HL-60/S4 (cell line): ENCODE data around the gene MACROD1.

Experiments used
- in situ Hi-C: fragments of 300-500 bp; cut with MboI; formaldehyde crosslinking; loops from 2 replicates; pipeline ENCODE4 v1.14.3; 2022; ENCODE audit warnings: low sequenced_read_pairs

Gene MACROD1

GRCh38 chr11:64165842-64166635, at the start of gene MACROD1:
TSS of gene MACROD1 (minus strand) at chr11:64166113. CDS start at chr11:64165994, 119 bp downstream.
- in situ Hi-C loops: no loop called here

- in situ Hi-C loops: no loop called here
These were observed 45.4 kb upstream of the MACROD1 start for GRCh38 chr11:64211181-64211872.

GRCh38 chr11:64210301-64211020, 44.5 kb upstream of the MACROD1 start:
- in situ Hi-C loops: no loop called here

GRCh38 chr11:64209563-64209843, 43.6 kb upstream of the MACROD1 start:
- in situ Hi-C loops: no loop called here

GRCh38 chr11:64208796-64209562, 43.1 kb upstream of the MACROD1 start:
- in situ Hi-C loops: no loop called here

- in situ Hi-C loops: no loop called here
These were observed 42.3 kb upstream of the MACROD1 start for GRCh38 chr11:64208086-64208795.

- in situ Hi-C loops: no loop called here
These were observed 41.6 kb upstream of the MACROD1 start for GRCh38 chr11:64207256-64208085.

GRCh38 chr11:64206457-64207255, 40.7 kb upstream of the MACROD1 start, which contains the start of gene FERMT3:
TSS of gene FERMT3 (plus strand) at chr11:64206721. CDS start at chr11:64207365, 644 bp downstream.
- in situ Hi-C loops: no loop called here

GRCh38 chr11:64204464-64204989, 38.6 kb upstream of the MACROD1 start:
- in situ Hi-C loops: no loop called here

GRCh38 chr11:64204080-64204440, 38.1 kb upstream of the MACROD1 start:
- in situ Hi-C loops: no loop called here

- in situ Hi-C loops: no loop called here
These were observed 37.6 kb upstream of the MACROD1 start for GRCh38 chr11:64203421-64204079.

- in situ Hi-C loops: no loop called here
These were observed 37.1 kb upstream of the MACROD1 start for GRCh38 chr11:64202992-64203391.

- in situ Hi-C loops: no loop called here
These were observed 35.6 kb upstream of the MACROD1 start for GRCh38 chr11:64201543-64201942.

- in situ Hi-C loops: no loop called here
These were observed 32.6 kb upstream of the MACROD1 start for GRCh38 chr11:64198511-64198910.

GRCh38 chr11:64196626-64197025, 30.7 kb upstream of the MACROD1 start:
- in situ Hi-C loops: no loop called here

GRCh38 chr11:64192434-64192833, 26.5 kb upstream of the MACROD1 start:
- in situ Hi-C loops: no loop called here

GRCh38 chr11:64186492-64187165, 20.7 kb upstream of the MACROD1 start:
- in situ Hi-C loops: no loop called here
